ENCODE results near the gene DBNL.

- TF ChIP-seq GATA2 (IDR thresholded peaks at IDR 0.05; ENCODE audit: low read depth, low read length) (no peak), GATA3 (IDR thresholded peaks at IDR 0.05; ENCODE audit: low read depth, low read length) (no peak)
Measured at GRCh38 chr7:44066494-44067063, 22.1 kb downstream of the DBNL start.

Data from SH-SY5Y (cell line).